Progenitor cell of endocrine pancreas (in vitro differentiated cells): ENCODE measurements around the gene TTLL4. TPM values are rescaled to one million over a fixed set of nuclear protein-coding genes. Genes with fewer than 3 reads are reported as not detected.

Source experiments
- DNase-seq: peaks from one replicate; pipeline ENCODE4 v3.0.0; 2021; ENCODE audit warnings: low spot score; ENCODE audit not compliant: unreplicated experiment
- H3K27ac Mint-ChIP-seq: 2 replicates; pipeline ENCODE4 v1.8.0; 2021; ENCODE audit warnings: mild to moderate bottlenecking, moderate library complexity, mixed read lengths
- H3K27me3 Mint-ChIP-seq: 2 replicates; pipeline ENCODE4 v1.8.0; 2021; ENCODE audit warnings: mixed read lengths
- H3K36me3 Mint-ChIP-seq: 2 replicates; pipeline ENCODE4 v1.8.0; 2022; ENCODE audit warnings: mixed read lengths; ENCODE audit not compliant: insufficient read depth
- H3K4me1 Mint-ChIP-seq: 2 replicates; pipeline ENCODE4 v1.8.0; 2021; ENCODE audit warnings: low read depth, mixed read lengths
- H3K4me3 Mint-ChIP-seq: 2 replicates; pipeline ENCODE4 v1.8.0; 2021; ENCODE audit warnings: low read depth, mild to moderate bottlenecking, moderate library complexity, mixed read lengths
- H3K9me3 Mint-ChIP-seq: 2 replicates; pipeline ENCODE4 v1.8.0; 2021; ENCODE audit warnings: low read depth, mixed read lengths
- CTCF ChIP-seq: fragments of 200-600 bp; sonication (generic); IDR thresholded peaks from one replicate; pipeline ENCODE4 v1.5.0; 2021; ENCODE audit warnings: antibody characterized with exemption, mild to moderate bottlenecking; ENCODE audit not compliant: unreplicated experiment
- total RNA-seq: library from RNA; stranded (reverse); gene quantifications from 2 replicates; pipeline ENCODE4 v1.2.1, GENCODE V29; 2021

The TTLL4 gene
- total RNA-seq, 1 donor from 2014 or later, result 93.4 TPM

DNA sequence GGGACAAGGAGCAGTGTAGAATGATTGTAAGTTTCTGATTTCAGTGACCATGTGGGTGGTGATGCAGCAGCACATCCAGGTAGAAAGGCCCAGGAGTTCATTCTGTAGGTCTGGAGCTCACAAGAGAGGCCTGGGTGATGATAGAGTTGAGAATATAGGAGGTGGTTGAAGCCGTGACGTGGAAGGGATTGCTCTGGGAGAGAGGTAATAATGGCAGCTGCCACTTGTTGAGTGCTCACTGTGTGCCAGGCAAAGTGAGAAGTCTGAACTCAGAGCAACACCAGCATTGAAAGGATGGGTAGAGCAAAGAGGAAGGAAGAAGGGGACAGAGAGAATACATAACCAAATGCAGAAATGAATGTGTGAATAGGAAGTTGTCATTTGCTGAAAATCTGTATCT is 3.3 kb downstream of the TTLL4 start:
- no peaks in the 10 kb centered on the region for H3K27me3 Mint-ChIP-seq
- H3K9me3 Mint-ChIP-seq, result no peaks in the 10 kb centered on the region

GRCh38 chr2:218716070-218716469 is 5.4 kb downstream of the TTLL4 start:
- H3K9me3 Mint-ChIP-seq, result no peaks in the 10 kb centered on the region
- H3K27ac Mint-ChIP-seq, result no peak overlapping the region
- no peak for TF ChIP-seq CTCF
- H3K4me1 Mint-ChIP-seq, result peaks cover 18% of the 10 kb centered on the region
- H3K36me3 Mint-ChIP-seq, result peaks cover 9% of the 10 kb centered on the region
- H3K4me3 Mint-ChIP-seq, result no peak overlapping the region
- DNase-seq, result no peak
- H3K27me3 Mint-ChIP-seq, result no peaks in the 10 kb centered on the region

More for the DNA sequence above, 3.3 kb downstream of the TTLL4 start:
- H3K4me1 Mint-ChIP-seq, result peaks cover 12% of the 10 kb centered on the region
- DNase-seq, result no peak
- no peak overlapping the region for H3K27ac Mint-ChIP-seq
- H3K36me3 Mint-ChIP-seq, result peaks cover 6% of the 10 kb centered on the region
- TF ChIP-seq CTCF, result no peak
- H3K4me3 Mint-ChIP-seq, result no peak overlapping the region

DNA sequence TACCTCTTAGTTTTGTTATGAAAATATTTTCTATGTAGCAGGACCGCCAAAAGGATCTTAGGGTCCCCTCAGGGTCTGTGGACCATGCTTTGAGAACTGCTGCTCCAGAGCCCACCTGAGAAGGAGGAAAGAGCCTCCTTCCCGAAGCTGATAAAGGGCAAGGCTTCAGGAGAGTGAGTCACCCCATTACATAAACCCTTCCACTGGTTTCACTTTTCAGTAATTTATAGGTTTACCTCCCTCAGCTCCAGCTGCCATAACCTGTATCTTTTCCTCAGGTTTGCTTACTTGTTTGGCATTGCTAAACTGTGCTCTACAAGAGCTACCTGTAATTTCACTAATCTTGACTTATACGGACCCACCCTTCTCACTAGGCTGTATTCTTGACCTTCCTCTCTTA is 6.6 kb downstream of the TTLL4 start:
- peaks cover 9% of the 10 kb centered on the region for H3K36me3 Mint-ChIP-seq
- H3K4me3 Mint-ChIP-seq, result no peak overlapping the region
- TF ChIP-seq CTCF, result no peak
- no peak for DNase-seq
- no peaks in the 10 kb centered on the region for H3K27me3 Mint-ChIP-seq
- no peak overlapping the region for H3K27ac Mint-ChIP-seq
- H3K4me1 Mint-ChIP-seq, result peaks cover 18% of the 10 kb centered on the region
- H3K9me3 Mint-ChIP-seq, result no peaks in the 10 kb centered on the region

GRCh38 chr2:218718058-218718457 is 7.4 kb downstream of the TTLL4 start:
- no peak for TF ChIP-seq CTCF
- peaks cover 9% of the 10 kb centered on the region for H3K36me3 Mint-ChIP-seq
- no peak overlapping the region for H3K4me3 Mint-ChIP-seq
- H3K27me3 Mint-ChIP-seq, result no peaks in the 10 kb centered on the region
- DNase-seq, result no peak
- H3K9me3 Mint-ChIP-seq, result no peaks in the 10 kb centered on the region
- H3K4me1 Mint-ChIP-seq, result peaks cover 26% of the 10 kb centered on the region
- no peak overlapping the region for H3K27ac Mint-ChIP-seq

DNA sequence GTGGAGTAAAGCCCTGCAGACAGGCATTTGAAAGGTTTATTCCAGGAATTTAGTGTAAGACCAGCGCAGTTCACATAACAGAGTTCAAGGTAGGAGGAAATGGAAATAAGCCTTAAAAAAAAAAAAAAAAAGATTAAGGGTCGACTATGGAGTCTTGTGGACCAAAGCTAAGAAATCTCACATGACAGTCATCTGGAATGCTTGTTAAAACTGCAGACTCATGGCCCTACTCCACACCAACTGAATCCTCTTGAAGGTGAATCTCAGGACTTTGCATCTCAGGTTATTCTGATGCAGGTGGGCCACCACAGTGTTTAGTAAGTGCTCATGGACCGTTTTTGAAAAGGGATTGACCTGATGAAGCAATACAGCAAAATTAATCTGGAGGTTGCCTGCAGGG is 8.8 kb downstream of the TTLL4 start:
- no peak overlapping the region for H3K27ac Mint-ChIP-seq
- DNase-seq, result no peak
- no peak for TF ChIP-seq CTCF
- H3K36me3 Mint-ChIP-seq, result peaks cover 9% of the 10 kb centered on the region
- H3K4me1 Mint-ChIP-seq, result peaks cover 29% of the 10 kb centered on the region
- H3K9me3 Mint-ChIP-seq, result no peaks in the 10 kb centered on the region
- H3K4me3 Mint-ChIP-seq, result no peak overlapping the region
- H3K27me3 Mint-ChIP-seq, result no peaks in the 10 kb centered on the region
